NB4 (cell line): ENCODE measurements around the gene ZXDC.
A peak's percentile ranks its signal among the peaks of the same experiment; 100 is the strongest.

Experiments
- DNase-seq: peaks from one replicate; pipeline ENCODE4 v3.0.0; 2010; ENCODE audit warnings: low read depth
- H3K4me3 ChIP-seq: one replicate; pipeline ENCODE4 v1.5.1; 2011; ENCODE audit warnings: mild to moderate bottlenecking, low read depth, low read length, moderate library complexity
- MAX ChIP-seq: IDR thresholded peaks from 2 replicates; pipeline ENCODE4 v1.6.1; 2011; ENCODE audit warnings: low read depth, low read length
- MYC ChIP-seq: IDR thresholded peaks from 2 replicates; pipeline ENCODE4 v1.6.1; 2011; ENCODE audit warnings: low read depth, low read length
- POLR2A ChIP-seq: IDR thresholded peaks from 2 replicates; pipeline ENCODE4 v1.6.1; 2011; ENCODE audit warnings: mild to moderate bottlenecking; ENCODE audit not compliant: insufficient read length; ENCODE audit errors: extremely low read depth
- TF ChIP-seq, protein P1 (sequence below): IDR thresholded peaks from one replicate; pipeline ENCODE4 v1.5.1; 2012; ENCODE audit warnings: low read depth, low read length

ZXDC gene

GRCh38 chr3:126474498-126475412 is 936 bp downstream of the ZXDC start:
- peak overlapping the region; percentile 90 for H3K4me3 ChIP-seq
- TF ChIP-seq POLR2A (no peak), MYC (no peak; the same call in 1 of the 2 replicates), MAX (no peak; the same call in none of the 2 replicates)
- TF ChIP-seq, protein P1, sequence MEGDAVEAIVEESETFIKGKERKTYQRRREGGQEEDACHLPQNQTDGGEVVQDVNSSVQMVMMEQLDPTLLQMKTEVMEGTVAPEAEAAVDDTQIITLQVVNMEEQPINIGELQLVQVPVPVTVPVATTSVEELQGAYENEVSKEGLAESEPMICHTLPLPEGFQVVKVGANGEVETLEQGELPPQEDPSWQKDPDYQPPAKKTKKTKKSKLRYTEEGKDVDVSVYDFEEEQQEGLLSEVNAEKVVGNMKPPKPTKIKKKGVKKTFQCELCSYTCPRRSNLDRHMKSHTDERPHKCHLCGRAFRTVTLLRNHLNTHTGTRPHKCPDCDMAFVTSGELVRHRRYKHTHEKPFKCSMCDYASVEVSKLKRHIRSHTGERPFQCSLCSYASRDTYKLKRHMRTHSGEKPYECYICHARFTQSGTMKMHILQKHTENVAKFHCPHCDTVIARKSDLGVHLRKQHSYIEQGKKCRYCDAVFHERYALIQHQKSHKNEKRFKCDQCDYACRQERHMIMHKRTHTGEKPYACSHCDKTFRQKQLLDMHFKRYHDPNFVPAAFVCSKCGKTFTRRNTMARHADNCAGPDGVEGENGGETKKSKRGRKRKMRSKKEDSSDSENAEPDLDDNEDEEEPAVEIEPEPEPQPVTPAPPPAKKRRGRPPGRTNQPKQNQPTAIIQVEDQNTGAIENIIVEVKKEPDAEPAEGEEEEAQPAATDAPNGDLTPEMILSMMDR: no peak
- peak; percentile 73 for DNase-seq

DNA sequence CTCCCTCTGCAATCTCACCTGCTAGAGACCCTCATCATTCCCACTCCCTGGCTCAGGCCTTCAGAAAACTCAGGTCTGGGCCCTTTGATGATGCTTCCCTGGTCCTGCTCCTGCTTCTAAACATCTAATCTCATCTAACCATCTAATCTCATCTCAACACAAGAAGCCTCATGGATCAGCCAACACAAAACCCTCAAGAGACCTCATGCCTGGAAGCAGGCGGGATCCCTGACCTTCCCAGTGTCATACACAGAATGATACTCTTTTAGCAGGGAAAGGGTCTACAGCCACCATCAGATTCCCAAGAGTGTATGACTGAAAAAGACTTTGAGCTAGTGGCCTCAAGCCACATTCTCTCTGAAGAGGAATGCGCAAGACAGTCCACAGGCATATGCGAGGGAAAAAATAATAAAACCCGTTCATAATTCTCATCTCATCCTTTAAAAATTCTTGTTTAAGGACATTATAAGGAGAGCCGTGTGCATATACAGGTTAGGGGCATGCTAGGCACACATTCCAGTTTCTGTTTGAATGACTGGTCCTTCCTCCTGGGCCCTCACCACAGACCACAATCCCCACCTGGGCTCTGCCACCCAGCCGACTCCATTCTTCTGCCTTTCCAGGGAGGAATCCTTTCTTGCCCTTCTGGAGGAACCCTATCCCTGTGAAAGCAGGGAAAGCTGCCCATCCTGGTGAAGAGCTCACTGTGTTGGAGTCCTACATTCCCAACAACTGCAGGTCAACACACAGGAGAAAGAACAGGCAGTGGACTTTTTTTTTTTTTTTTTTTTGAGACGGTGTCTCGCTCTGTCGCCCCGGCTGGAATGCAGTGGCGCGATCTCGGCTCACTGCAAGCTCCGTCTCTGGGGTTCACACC is 2.2 kb downstream of the ZXDC start:
- peak; percentile 53 for DNase-seq
- H3K4me3 ChIP-seq: peak overlapping the region; percentile 74
- TF ChIP-seq MAX (no peak), MYC (no peak), POLR2A (no peak)
- TF ChIP-seq, protein P1: no peak

GRCh38 chr3:126472277-126473006 is 3.2 kb downstream of the ZXDC start:
- TF ChIP-seq MYC: peak; percentile 83
- TF ChIP-seq, protein P1: peak; percentile 23
- peak; percentile 89 for TF ChIP-seq MAX
- peak; percentile 25 for TF ChIP-seq POLR2A
- peak overlapping the region; percentile 74 for H3K4me3 ChIP-seq
- peak; percentile 98 for DNase-seq

DNA sequence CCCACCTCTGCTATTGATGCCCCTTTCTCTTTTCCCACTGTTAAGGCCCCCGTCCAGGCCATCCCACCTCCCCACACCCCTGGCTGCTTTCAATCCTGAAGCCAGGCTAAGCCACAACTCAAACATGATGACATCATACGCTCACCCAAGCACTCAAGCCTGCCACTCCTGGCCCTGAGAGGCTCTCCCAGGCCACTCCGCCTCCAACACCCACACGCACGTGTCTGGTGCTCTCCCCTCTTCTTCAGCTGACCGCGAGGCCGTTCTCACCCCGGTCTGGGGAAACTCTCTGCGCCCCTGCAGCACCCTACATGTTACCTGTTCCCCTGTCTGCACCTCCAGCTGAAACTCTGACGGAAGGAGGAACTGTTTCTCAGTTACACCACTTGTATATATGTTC is 6.2 kb downstream of the ZXDC start:
- TF ChIP-seq MAX: no peak
- no peak for TF ChIP-seq POLR2A
- TF ChIP-seq, protein P1: no peak
- TF ChIP-seq MYC: no peak
- H3K4me3 ChIP-seq: no peak overlapping the region
- no peak for DNase-seq
